H9 (cell line): ENCODE results near the gene CHMP3. TPM values are rescaled to one million over a fixed set of nuclear protein-coding genes. Genes with fewer than 3 reads are reported as not detected.

Experiments
- DNase-seq: peaks from one replicate; pipeline ENCODE4 v3.0.0-alpha.2; 2017
- H2AFZ ChIP-seq: one replicate; pipeline ENCODE4 v1.6.1; 2013; ENCODE audit warnings: mild to moderate bottlenecking, low read length, control low read depth, moderate library complexity
- H2AK5ac ChIP-seq: 2 replicates; pipeline ENCODE4 v1.6.1; 2013; ENCODE audit warnings: low read length, control low read depth, mixed read lengths; ENCODE audit not compliant: insufficient read length
- H2BK120ac ChIP-seq: one replicate; pipeline ENCODE4 v1.6.1; 2013; ENCODE audit warnings: low read depth, mild to moderate bottlenecking, low read length, control low read depth, inconsistent platforms; ENCODE audit not compliant: poor library complexity, severe bottlenecking
- H2BK12ac ChIP-seq: 2 replicates; pipeline ENCODE4 v1.6.1; 2013; ENCODE audit warnings: low read length, control low read depth, mixed read lengths, low read depth; ENCODE audit not compliant: insufficient read length
- H2BK15ac ChIP-seq: 2 replicates; pipeline ENCODE4 v1.6.1; 2013; ENCODE audit warnings: low read depth, low read length, control low read depth
- H2BK20ac ChIP-seq: one replicate; pipeline ENCODE4 v1.6.1; 2013; ENCODE audit warnings: low read depth, mild to moderate bottlenecking, low read length, control low read depth, inconsistent platforms; ENCODE audit not compliant: poor library complexity, severe bottlenecking
- H2BK5ac ChIP-seq: 2 replicates; pipeline ENCODE4 v1.6.1; 2013; ENCODE audit warnings: low read length, control low read depth, mixed read lengths; ENCODE audit not compliant: insufficient read length
- H3K14ac ChIP-seq: 2 replicates; pipeline ENCODE4 v1.6.1; 2013; ENCODE audit warnings: low read length, control low read depth; ENCODE audit not compliant: insufficient read depth
- H3K18ac ChIP-seq: 2 replicates; pipeline ENCODE4 v1.6.1; 2013; ENCODE audit warnings: low read depth, mild to moderate bottlenecking, mixed read lengths, low read length, control low read depth; ENCODE audit not compliant: insufficient read length
- H3K23ac ChIP-seq: 2 replicates; pipeline ENCODE4 v1.6.1; 2013; ENCODE audit warnings: low read length, control low read depth, mixed read lengths, low read depth; ENCODE audit not compliant: insufficient read length
- H3K23me2 ChIP-seq: 2 replicates; pipeline ENCODE4 v1.6.1; 2013; ENCODE audit warnings: low read depth, mild to moderate bottlenecking, mixed read lengths, low read length, control low read depth; ENCODE audit not compliant: insufficient read length, poor library complexity, severe bottlenecking
- H3K27ac ChIP-seq: 2 replicates; pipeline ENCODE4 v1.5.1; 2013; ENCODE audit warnings: low read length, control low read depth, mixed read lengths, low read depth; ENCODE audit not compliant: insufficient read length
- H3K27me3 ChIP-seq: 2 replicates; pipeline ENCODE4 v1.6.1; 2013; ENCODE audit warnings: low read length, control low read depth, inconsistent platforms; ENCODE audit not compliant: insufficient read depth
- H3K4ac ChIP-seq: 2 replicates; pipeline ENCODE4 v1.6.1; 2013; ENCODE audit warnings: low read depth, mild to moderate bottlenecking, control low read depth, inconsistent platforms, low read length, moderate library complexity
- H3K4me1 ChIP-seq: 2 replicates; pipeline ENCODE4 v1.6.1; 2013; ENCODE audit warnings: low read length, control low read depth, inconsistent platforms; ENCODE audit not compliant: insufficient read depth
- H3K4me2 ChIP-seq: 2 replicates; pipeline ENCODE4 v1.6.1; 2013; ENCODE audit warnings: low read length, control low read depth, mixed read lengths; ENCODE audit not compliant: insufficient read length, insufficient read depth
- H3K56ac ChIP-seq: 2 replicates; pipeline ENCODE4 v1.6.1; 2013; ENCODE audit warnings: low read depth, mild to moderate bottlenecking, mixed read lengths, low read length, control low read depth; ENCODE audit not compliant: insufficient read length
- H3K79me1 ChIP-seq: 2 replicates; pipeline ENCODE4 v1.6.1; 2013; ENCODE audit warnings: low read depth, mild to moderate bottlenecking, moderate library complexity, low read length, control low read depth, inconsistent platforms; ENCODE audit not compliant: insufficient read depth, poor library complexity, severe bottlenecking
- H3K79me2 ChIP-seq: 2 replicates; pipeline ENCODE4 v1.6.1; 2013; ENCODE audit warnings: low read length, control low read depth, inconsistent platforms; ENCODE audit not compliant: insufficient read depth
- H3K9ac ChIP-seq: 2 replicates; pipeline ENCODE4 v1.6.1; 2013; ENCODE audit warnings: low read length, control low read depth, mixed read lengths; ENCODE audit not compliant: insufficient read length; ENCODE audit errors: extremely low read depth
- H3K9me3 ChIP-seq: one replicate; pipeline ENCODE4 v1.6.1; 2013; ENCODE audit warnings: low read depth, low read length, inconsistent platforms; ENCODE audit not compliant: control insufficient read depth
- H3T11ph ChIP-seq: one replicate; pipeline ENCODE4 v1.6.1; 2013; ENCODE audit warnings: mild to moderate bottlenecking, low read length, control low read depth, inconsistent platforms
- H4K20me1 ChIP-seq: one replicate; pipeline ENCODE4 v1.6.1; 2013; ENCODE audit not compliant: control insufficient read depth, insufficient read length, insufficient read depth
- H4K5ac ChIP-seq: 2 replicates; pipeline ENCODE4 v1.6.1; 2013; ENCODE audit warnings: low read depth, mild to moderate bottlenecking, mixed read lengths, low read length, control low read depth; ENCODE audit not compliant: insufficient read length
- H4K8ac ChIP-seq: replicated peaks from 2 replicates; pipeline ENCODE4 v1.6.1; 2013; ENCODE audit warnings: low read length, control low read depth, mixed read lengths, low read depth; ENCODE audit not compliant: insufficient read length
- H4K91ac ChIP-seq: 2 replicates; pipeline ENCODE4 v1.6.1; 2013; ENCODE audit warnings: low read depth, mild to moderate bottlenecking, moderate library complexity, mixed read lengths, low read length, control low read depth; ENCODE audit not compliant: insufficient read length
- H3K27ac Mint-ChIP-seq, 3 experiments: 2 replicates in 2 of 3; 3 replicates in 1 of 3; pipeline ENCODE4 v1.8.0; 2020 to 2021; ENCODE audit warnings: mixed read lengths in 3 of 3, mild to moderate bottlenecking in 1 of 3, moderate library complexity in 1 of 3
- H3K27me3 Mint-ChIP-seq: 2 replicates; pipeline ENCODE4 v1.8.0; 2021; ENCODE audit warnings: low read depth, mild to moderate bottlenecking, moderate library complexity, mixed read lengths
- H3K36me3 Mint-ChIP-seq, 3 experiments: 2 replicates in 2 of 3; 3 replicates in 1 of 3; pipeline ENCODE4 v1.8.0; 2020 to 2021; ENCODE audit warnings: low read depth in 3 of 3, mixed read lengths in 3 of 3; ENCODE audit not compliant: insufficient read depth in 1 of 3
- H3K4me1 Mint-ChIP-seq, 2 experiments: 2 replicates each; pipeline ENCODE4 v1.8.0; 2020; ENCODE audit warnings: mixed read lengths in 2 of 2
- H3K4me3 Mint-ChIP-seq, 2 experiments: 2 replicates in 1 of 2; 3 replicates in 1 of 2; pipeline ENCODE4 v1.8.0; 2020 to 2021; ENCODE audit warnings: mild to moderate bottlenecking in 2 of 2, mixed read lengths in 2 of 2, moderate library complexity in 1 of 2
- H3K9me3 Mint-ChIP-seq, 2 experiments: 2 replicates in 1 of 2; 3 replicates in 1 of 2; pipeline ENCODE4 v1.8.0; 2020; ENCODE audit warnings: mild to moderate bottlenecking in 2 of 2, mixed read lengths in 2 of 2, moderate library complexity in 1 of 2
- WGBS: extraction: QIAGEN DNeasy Blood & Tissue Kit; methylation state at CpG from one replicate; pipeline ENCODE4 v1.1.7; 2013; ENCODE audit warnings: missing lambda C conversion rate, low lambda C conversion rate, mixed read lengths; ENCODE audit not compliant: insufficient read length; ENCODE audit errors: extremely low coverage; 5-methylcytosine and 5-hydroxymethylcytosine counted together
- total RNA-seq: library from RNA; stranded (reverse); gene quantifications from 2 replicates; pipeline ENCODE4 v1.2.1, GENCODE V29; 2021
- TF ChIP-seq, protein P1 (sequence below): fragments of 200-600 bp; sonication (generic); conservative IDR thresholded peaks from 3 replicates; pipeline ENCODE4 v1.8.0; 2021; ENCODE audit warnings: antibody characterized with exemption, mild to moderate bottlenecking

CHMP3 gene
- total RNA-seq, 1 experiment from 2014 or later: 28.8 TPM

DNA sequence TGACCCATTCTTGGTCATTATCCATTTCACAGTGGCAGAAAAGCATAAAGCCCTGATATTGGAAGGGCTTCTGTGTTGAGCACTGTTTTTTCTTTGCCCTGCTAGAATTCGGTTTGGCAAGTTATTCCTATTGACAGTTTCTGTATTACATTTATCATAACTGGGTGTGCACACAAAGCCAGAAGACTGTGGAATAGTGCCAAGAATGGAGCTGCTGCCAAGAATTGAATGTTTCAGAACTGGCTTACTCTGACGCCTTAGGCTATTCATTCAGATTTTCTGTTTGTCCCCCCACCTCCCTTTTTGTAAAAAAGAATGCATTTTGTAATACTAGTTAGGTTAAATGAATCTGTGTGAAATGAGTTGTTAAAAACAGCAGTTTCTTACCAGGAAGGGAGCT lies 109.4 kb downstream of the CHMP3 start:
- Histone ChIP-seq H2AFZ (no peak overlapping the region), H3K56ac (no peak overlapping the region), H2AK5ac (no peak overlapping the region), H3K9ac (no peak overlapping the region), H3K23me2 (no peaks in the 10 kb centered on the region), H2BK120ac (no peak overlapping the region), H3K79me1 (peaks cover 3% of the 10 kb centered on the region), H3K18ac (no peak overlapping the region), H4K20me1 (no peaks in the 10 kb centered on the region), H3K4me2 (no peak overlapping the region), H3K27me3 (no peaks in the 10 kb centered on the region), H2BK15ac (no peak overlapping the region), H3K23ac (no peak overlapping the region), H4K8ac (no peak overlapping the region), H2BK20ac (no peak overlapping the region), H3K79me2 (no peaks in the 10 kb centered on the region), H3T11ph (no peak overlapping the region), H3K9me3 (no peaks in the 10 kb centered on the region), H3K27ac (no peak overlapping the region), H2BK12ac (no peak overlapping the region), H4K5ac (no peak overlapping the region), H3K14ac (no peak overlapping the region), H4K91ac (no peak overlapping the region), H3K4me1 (peaks cover 4% of the 10 kb centered on the region; the same call in 1 of the 2 replicates), H3K4ac (no peak overlapping the region), H2BK5ac (no peak overlapping the region)
- Mint-ChIP-seq H3K9me3 (no peaks in the 10 kb centered on the region; a peak in 1 of 5 replicates), H3K27me3 (no peaks in the 10 kb centered on the region), H3K36me3 (peaks cover 25 to 79% (median 74%) of the 10 kb centered on the region in 3 experiments; a peak in 6 of 7 replicates), H3K4me3 (no peak overlapping the region), H3K27ac (no peak overlapping the region), H3K4me1 (peaks cover 10 to 12% of the 10 kb centered on the region in 2 experiments)
- WGBS: no CpG with 5 or more reads among the region's 2 CpGs
- no peak for DNase-seq
- TF ChIP-seq, protein P1, sequence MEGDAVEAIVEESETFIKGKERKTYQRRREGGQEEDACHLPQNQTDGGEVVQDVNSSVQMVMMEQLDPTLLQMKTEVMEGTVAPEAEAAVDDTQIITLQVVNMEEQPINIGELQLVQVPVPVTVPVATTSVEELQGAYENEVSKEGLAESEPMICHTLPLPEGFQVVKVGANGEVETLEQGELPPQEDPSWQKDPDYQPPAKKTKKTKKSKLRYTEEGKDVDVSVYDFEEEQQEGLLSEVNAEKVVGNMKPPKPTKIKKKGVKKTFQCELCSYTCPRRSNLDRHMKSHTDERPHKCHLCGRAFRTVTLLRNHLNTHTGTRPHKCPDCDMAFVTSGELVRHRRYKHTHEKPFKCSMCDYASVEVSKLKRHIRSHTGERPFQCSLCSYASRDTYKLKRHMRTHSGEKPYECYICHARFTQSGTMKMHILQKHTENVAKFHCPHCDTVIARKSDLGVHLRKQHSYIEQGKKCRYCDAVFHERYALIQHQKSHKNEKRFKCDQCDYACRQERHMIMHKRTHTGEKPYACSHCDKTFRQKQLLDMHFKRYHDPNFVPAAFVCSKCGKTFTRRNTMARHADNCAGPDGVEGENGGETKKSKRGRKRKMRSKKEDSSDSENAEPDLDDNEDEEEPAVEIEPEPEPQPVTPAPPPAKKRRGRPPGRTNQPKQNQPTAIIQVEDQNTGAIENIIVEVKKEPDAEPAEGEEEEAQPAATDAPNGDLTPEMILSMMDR: no peak

Other genes starting within 250 kb of the CHMP3 start
- gene REEP1, start 225.8 kb downstream of the CHMP3 start, total RNA-seq: 0.66 and 1.3 TPM in 2 replicates
- gene KDM3A, start 122.1 kb downstream of the CHMP3 start, total RNA-seq: 24.8 and 28.1 TPM in 2 replicates
- gene RNF103, start 60.4 kb upstream of the CHMP3 start, total RNA-seq: 6.8 and 7.1 TPM in 2 replicates
- 48.8 and 51.5 TPM in 2 replicates for gene RMND5A, start 156.8 kb upstream of the CHMP3 start, total RNA-seq
- gene CD8A, start 227.5 kb upstream of the CHMP3 start, total RNA-seq: not detected in 2 replicates